Measurements from ENCODE around the gene MRPS34.

MRPS34 gene

DNA sequence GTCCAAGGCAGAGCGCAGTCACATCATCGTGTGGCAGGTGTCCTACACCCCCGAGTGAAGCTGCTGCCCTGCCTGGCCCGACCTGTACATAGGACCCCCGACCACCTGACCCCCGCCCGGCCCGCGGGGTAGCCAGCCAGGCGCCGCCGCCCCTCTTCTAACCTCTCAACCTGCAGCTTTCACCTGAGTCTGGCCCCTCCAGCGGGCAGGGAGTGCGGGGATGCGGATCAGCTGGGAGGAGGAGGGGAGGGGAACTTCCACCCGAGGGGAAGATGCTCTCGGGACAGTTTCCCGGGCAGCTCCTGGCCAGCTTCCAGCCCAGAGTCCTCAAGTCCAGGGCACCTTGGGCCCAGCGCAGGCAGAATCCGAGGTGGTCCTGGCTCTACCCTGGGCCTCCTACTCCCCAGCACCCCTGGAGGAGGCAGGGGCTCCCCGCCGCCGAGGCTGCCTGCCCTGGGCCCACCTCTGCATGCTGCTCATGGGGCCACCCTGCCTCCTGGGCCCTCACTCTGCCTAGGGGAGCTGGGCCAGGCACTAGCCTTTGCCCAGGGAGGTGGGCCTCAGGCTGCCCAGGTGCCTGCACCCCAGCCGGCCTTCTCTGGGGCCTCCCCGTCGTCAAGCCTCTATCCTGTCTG is 4.0 kb downstream of the MRPS34 start:
- DNase-seq, result no peak

DNA sequence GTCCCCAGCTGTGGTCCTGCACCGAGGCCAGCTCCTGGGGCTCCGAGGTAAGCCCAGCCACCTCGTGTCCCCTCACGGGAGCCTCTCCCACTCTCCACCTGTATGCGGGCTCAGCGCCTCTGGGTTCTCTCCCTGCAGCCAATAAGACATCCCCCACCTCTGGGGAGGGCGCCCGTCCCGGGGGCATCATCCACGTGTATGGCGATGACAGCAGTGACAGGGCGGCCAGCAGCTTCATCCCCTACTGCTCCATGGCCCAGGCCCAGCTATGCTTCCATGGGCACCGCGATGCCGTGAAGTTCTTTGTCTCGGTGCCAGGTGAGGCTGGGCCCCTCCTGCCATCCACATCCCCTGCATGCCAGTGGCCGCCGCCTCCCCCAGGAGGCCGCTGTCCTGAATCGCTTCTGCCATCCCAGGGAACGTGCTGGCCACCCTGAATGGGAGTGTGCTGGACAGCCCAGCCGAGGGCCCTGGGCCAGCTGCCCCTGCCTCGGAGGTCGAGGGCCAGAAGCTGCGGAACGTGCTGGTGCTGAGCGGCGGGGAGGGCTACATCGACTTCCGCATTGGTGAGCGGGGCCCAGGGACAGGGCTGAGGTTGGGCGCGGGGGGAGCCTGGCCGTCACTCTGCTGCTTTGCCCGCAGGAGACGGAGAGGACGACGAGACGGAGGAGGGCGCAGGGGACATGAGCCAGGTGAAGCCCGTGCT is 4.7 kb downstream of the MRPS34 start:
- DNase-seq, result no peak

DNA sequence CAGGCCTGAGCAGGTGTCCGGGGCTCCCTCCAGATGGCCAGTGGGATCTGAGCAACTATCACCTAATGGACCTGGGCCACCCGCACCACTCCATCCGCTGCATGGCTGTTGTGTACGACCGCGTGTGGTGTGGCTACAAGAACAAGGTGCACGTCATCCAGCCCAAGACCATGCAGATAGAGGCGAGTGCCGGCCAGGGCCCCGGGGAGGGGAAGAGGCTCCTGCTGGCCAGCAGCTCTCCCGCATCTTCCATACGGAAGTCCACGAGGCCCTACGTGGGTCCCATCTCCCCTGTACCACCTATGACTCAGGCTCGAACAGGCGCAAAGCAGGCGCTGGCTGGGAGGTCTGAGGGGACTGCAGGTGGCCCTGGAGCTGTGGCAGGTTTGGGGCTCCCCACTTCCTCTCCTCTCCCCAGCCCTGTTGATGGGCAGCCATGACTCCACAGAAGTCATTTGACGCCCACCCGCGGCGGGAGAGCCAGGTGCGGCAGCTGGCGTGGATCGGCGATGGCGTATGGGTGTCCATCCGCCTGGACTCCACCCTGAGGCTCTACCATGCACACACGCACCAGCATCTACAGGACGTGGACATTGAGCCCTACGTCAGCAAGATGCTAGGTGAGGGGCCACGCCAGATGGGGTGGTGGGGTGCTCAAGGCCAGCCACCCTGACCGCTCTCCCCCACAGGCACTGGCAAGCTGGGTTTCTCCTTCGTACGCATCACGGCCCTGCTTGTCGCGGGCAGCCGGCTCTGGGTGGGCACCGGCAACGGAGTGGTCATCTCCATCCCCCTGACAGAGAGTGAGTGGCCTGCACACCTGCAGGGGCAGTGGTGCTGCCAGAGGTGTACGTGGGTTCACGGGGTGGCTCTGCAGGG is 5.6 kb downstream of the MRPS34 start:
- DNase-seq, result no peak

DNA sequence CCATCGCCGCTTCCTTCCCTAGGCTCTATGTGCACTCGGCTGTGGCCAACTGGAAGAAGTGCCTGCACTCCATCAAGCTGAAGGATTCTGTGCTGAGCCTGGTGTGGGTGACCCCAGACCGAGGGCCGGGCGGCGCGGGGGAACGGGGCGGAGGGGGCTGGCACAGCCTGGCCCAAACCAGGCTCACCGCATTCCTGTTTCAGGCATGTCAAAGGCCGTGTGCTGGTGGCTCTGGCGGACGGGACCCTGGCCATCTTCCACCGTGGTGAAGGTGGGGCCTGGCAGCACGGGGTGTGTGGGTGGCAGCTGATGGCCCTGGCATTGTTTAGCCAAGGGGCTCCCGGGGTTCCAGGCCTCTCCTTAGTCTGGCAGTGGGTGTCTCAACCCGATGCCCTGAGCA is 6.2 kb downstream of the MRPS34 start:
- DNase-seq, result no peak

DNA sequence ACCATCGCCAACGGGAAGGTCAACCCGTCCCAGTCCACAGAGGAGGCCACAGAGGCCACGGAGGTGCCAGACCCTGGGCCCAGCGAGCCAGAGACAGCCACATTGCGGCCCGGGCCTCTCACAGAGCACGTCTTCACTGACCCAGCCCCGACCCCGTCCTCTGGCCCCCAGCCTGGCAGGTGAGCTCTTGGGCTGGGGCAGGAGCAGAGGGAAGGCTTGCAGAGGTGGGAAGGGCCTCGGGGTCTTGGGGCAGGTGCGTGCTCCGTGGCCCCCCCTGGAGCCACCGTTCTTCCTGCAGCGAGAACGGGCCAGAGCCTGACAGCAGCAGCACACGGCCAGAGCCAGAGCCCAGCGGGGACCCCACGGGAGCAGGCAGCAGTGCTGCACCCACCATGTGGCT is 6.7 kb downstream of the MRPS34 start:
- no peak for DNase-seq

DNA sequence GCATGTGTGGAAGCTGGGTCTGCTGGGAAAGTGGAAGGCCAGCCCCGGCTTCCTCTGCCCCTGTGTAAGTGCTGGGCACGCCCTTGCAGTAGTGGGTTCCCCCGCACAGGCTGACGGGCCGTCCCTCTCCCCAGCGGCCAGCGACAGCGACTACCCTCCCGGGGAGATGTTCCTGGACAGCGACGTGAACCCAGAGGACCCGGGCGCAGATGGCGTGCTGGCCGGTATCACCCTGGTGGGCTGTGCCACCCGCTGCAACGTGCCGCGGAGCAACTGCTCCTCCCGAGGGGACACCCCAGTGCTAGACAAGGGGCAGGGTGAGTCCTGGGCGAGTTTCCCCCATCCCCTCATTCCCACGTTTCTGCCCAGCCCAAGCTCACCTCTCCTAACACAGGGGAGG is 7.1 kb downstream of the MRPS34 start:
- DNase-seq, result no peak

DNA sequence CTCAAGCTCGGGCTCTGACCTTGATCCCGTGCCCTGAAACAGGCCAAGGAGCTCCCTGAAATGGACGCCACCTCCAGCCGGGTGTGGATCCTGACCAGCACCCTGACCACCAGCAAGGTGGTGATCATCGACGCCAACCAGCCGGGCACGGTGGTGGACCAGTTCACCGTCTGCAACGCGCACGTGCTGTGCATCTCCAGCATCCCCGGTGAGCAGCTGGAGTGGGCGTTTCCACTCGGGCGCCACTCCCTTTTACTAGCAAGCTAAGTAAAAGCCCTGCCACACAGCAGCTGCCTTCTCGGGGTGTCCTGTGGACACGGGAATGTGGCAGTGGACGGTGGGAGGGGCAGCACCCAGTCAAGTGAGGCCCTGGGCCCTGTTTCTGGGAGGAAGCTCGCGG is 8.0 kb downstream of the MRPS34 start:
- no peak for DNase-seq

DNA sequence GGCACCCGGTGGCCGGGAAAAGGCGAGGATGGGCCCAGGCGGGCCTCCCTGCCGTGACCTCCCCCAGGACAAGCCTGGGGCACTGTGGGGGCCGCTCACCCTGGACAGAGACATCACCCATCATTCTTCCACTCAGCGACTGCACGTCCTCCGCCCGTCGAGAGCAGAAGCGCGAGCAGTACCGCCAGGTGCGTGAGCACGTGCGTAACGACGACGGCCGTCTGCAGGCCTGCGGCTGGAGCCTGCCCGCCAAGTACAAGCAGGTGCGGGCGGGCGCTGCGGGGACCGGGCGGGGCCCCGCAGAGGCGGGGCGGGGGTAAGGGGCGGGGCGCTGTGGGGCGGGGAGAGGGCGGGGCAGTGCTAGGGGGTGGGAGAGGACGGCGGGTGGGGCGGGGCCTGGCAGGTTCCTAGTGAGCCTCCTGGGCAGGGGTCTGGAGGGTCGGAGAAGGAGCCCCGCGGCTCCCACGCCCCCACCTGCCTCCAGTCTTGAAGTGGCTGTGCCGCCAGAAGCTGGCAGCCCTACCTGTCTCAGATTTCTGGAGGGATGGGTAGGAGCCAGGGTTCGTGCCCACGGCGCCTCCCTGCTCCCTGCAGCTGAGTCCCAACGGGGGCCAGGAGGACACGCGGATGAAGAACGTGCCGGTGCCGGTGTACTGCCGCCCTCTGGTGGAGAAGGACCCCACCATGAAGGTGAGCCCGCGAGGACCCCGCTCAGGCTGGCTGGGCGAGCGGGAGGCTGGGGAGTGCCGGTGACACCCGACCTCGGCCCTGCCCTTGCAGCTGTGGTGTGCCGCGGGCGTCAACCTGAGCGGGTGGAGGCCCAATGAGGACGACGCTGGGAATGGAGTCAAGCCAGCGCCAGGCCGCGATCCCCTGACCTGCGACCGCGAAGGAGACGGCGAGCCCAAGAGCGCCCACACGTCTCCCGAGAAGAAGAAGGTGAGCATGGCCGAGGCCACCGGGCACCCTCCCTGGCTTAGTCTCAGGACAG is 9.1 kb downstream of the MRPS34 start:
- DNase-seq, result no peak

DNA sequence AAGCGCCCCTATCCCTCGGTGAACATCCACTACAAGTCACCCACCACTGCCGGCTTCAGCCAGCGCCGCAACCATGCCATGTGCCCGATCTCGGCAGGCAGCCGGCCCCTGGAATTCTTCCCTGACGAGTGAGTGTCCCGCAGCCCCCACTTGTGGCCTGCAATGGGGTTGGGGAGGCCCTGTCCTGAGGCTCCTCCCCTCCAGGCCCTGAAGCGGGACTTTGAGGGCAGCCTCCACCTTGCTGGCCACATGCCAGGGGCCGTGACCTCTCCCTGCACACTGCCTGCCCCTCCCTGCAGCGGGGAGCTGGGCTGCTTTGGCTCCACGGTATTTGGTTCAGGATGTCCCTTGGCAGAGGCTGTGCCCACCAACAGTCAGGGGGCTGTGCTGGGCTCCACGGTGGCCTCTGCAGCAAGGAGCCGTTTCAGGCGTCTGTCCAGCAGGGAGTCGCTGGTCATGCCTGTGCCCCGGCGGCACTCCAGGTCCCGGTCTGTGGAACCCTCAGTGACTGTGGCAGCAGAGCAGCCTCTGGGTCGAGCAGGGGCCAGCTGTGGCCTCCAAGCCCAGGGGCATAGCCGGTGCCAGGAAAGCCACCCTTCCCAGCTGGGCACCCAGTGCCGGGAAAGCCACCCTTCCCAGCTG is 9.9 kb downstream of the MRPS34 start:
- no peak for DNase-seq

DNA sequence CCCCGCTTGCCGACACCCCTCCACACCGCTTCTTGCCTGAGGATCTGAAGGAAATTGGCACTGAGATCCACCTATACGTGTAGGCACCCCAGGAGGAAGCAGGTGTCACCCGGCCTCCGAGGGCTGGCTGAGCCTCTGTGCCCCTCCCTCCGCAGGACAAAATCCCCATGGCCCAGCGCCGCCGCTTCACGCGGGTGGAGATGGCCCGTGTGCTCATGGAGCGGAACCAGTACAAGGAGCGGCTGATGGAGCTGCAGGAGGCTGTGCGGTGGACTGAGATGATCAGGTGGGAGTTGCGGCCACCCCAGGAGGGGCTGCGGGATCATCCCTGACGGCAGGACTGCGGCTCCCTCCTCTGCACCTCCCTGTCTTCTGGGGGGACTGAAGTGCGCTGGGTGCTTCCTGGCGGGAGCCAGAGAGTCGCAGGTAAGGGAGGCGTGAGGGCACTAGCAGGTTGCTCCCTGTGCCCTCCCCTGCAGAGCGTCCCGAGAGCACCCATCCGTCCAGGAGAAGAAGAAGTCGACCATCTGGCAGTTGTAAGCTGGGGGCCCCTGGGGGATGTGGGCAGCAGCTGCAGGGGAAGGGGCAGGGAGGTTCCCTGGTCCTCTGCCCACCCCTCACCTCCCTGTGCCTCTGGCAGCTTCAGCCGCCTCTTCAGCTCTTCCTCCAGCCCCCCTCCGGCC is 10.6 kb downstream of the MRPS34 start:
- no peak for DNase-seq

DNA sequence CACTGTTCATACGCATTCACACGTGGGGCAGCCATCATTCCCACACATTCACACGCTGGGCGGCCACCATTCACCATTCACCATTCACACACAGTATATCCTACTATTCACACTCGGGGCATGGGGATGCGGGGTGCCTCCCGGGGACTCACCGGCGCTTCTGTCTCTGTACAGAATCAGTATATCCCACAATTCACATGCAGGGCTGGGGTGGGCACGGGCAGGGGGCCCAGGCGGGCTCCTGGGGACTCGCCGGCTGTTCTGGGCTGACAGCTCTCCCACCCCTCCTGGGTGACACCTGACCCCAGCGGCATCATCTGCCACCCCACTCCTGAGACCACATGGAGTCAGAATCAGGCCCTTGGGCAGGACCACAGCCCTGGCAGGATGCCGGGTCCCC is 11.2 kb downstream of the MRPS34 start:
- no peak for DNase-seq

DNA sequence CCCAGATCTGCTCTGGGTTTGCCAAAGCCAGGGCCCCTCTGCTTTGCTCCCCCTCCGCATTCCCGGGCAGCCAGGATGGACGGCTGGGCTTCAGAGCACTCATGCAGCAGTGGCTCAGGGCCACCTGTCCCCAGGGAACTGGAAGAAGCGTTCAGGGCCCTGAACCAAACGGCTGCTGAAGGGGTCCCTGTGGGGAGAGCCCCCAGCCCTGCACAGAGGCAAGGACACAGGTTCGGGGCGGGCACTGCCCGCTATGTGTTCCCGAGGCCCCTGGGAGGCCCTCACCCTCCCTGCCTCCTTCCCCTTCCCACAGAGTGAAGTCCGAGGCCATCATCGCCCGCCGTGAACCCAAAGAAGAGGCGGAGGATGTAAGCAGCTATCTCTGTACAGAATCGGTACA is 12.0 kb downstream of the MRPS34 start:
- DNase-seq, result no peak

DNA sequence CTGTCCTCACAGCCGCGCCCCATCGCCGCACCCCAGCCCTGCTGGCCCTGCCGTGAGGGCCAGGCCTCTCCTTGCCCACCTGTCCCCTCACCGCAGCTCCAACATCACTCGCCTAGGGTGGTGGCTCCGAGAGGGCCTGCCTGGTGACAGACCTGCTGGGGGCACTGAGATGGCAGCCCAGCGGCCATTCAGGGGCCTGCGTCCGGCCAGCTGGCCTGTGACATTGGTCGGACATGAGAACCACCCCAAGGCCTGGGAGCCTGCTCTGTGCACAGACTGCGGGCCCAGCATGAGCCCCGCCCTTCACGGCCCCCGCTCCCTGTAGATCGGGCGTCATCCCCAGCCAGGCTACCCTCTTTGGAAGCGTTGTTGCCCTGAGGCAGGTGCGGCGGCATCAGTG is 13.4 kb downstream of the MRPS34 start:
- DNase-seq, result no peak

DNA sequence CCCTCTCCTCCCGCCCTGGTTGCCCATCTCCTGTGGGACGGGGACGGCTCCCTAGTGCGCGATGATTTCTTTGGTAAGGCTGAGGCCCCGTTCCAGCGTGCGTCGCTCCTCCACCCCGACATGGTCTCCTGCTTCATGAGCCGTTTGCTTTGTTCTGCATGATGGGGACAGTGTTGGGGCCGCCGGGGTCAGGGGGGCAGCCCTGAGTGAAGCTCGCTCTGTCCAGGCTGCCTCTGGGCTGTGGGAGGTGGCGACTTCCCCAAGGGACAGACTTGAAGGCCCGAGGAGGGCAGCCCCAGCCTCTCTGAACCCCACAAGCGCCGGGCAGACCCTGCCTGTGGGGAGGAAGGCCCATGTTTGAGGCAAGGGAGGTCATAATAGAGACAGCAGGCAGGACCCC is 14.0 kb downstream of the MRPS34 start:
- DNase-seq, result no peak

DNA sequence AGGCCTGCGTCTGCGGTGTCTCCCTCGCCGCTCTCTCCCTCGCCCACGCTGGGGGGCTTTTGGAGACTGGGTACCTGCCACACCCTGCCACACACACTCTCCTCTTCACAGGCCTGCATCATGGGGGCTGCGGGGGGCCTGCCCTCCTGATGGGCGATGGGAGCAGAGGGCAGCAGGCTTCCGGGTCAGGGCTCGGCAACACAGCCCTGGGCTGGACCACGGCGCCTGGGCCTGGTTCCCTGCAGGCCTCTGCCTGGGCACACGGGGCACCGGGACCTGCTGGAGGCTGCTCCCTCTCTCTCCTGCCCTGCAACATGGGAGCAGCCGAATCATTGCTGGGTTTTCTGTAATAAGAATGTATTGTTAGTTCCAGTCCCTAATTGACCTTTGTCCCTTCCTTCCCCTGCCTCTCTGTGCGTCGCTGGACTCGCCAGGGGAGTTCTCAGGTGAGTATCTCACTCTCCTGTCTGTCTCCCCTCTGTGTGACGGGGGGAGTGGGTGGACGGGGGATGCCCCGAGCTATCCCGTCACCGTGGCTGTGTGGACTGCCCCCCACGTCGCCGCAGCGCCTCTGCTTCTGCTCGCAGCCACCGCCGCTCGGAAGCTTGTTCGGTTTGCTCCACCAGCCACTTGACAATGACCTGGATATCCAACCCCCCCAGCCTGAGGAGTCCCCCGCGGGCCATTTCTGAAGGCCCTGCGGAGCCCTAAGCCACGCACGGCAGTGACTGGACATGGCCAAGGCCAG is 15.0 kb downstream of the MRPS34 start:
- no peak for DNase-seq

DNA sequence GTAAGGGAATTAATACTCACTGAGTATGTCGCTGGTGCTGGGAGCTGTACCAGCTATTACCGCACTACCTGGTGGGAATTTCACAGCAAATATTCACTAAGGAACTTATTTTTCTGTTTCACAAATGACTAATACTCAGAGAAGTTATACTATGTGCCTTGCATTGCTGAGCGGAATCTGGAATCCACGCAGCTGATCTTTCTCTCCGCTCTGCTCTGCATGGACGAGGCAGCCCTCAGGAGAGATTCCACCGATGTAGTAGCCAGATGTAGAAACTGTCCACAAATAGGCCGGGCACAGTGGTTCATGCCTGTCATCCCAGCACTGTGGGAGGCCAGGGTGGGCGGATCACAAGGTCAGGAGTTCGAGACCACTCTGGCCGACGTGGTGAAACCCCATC is 18.7 kb downstream of the MRPS34 start:
- DNase-seq, result no peak

DNA sequence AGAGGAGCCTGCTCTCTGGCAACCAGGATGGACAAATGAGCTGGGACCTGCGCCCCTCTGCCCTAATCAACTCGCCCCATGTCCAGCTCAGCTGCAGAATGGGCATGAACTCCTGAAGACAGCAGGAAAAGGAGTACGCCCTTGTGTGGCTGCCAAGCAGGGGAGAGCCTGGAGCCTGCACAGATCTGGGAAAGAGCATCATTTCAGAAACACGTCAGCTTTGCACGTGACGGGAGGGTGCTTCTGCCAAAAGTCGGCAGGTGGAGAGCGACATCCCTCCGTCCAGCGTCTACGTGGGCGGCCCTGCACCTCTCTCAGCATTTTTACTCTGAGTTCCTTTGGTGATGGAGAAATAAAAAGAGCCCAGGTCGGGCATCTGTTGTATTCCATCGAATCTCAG is 20.1 kb downstream of the MRPS34 start:
- DNase-seq, result no peak

DNA sequence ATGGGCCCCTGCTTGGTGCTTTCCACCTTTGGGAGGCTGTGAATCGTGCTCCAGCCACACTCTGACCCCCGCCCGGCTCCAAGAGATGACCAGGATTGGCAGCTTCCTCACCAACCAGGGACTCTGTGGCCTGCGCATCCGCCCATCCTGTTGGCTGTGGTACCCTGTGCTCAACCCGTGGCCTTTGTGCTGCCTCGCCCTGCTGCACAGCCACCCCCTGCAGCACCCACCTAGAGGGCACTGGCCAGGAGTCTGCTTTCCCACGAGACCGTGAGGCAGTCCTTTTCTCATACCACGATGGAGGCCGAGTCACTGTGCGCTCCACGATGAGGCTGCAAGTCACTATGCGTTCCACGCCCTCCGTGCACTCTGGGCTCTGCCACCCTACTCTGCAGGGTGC is 21.0 kb downstream of the MRPS34 start:
- DNase-seq, result no peak

DNA sequence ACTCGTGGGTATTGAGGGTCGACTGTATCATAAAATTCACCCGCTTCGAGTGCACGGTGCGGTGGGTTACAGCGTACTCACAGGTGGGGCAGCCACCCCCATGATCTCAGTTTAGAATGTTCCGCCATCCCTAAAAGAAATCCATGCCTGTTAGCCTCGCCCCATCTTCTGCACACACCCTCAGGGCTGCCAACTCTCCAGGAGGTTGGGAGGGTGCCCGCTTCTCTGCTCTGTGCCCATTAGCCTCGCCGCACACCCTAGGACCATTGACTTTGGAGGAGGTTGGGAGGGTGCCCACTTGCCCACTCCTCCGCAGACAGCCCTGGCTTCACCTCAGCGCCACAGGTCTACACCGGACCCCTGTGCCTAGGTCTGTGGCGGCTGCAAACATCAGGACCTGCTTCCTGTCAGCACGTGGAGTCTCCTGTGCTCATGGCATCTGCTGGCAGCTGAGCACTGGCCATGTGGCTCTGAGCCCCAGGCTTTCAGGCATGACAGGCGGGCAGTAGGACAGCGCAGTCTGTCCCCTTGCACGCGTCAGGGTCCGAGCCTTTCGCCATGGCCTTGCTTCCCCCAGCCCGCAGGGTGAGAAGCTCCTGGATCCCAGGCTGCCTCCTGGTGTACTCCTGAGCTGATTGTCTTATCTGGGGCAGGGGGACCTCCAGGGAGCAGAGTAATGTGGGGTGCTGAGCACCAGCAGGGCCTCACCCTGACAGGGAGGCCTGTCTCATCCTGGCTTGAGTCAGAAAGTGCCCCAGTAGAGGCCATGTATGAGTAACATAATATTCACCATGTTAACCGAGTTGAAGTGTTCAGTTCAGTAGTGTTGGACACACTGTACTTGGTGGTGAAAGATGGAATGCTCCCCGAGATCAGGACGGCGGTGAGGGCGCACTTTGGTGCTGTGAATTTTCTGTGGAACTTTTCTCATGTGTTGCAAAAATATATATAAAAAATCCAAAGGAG is 23.5 kb downstream of the MRPS34 start:
- DNase-seq, result no peak

DNA sequence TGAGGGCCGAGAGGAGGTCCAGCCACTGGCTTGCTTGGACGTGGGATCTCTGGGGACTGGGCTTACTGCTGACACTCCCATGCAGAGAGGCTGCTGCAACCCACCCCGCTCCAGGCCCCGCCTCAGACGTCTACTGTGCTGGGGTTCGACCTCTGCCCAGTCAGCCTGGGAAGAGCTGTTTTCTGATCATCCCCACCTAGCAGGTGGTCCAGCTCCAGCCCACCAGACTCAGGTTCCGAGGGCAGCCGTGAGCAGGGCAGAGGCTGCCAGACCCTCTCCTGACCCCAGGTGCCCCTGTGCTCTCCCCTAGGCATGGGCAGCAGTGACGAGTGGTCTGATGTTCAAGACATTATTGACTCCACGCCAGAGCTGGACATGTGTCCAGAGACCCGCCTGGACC is 25.0 kb downstream of the MRPS34 start:
- no peak for DNase-seq
